Measurements from ENCODE around the gene GNG7.

GRCh38 chr19:2650515-2650914 is 52.0 kb downstream of the GNG7 start:
- no peak for TF ChIP-seq ATF6 (CRISPR knock-in tag; IDR thresholded peaks at IDR 0.05)
- TF ChIP-seq MLX (CRISPR knock-in tag; IDR thresholded peaks at IDR 0.05) = no peak
- no peak for TF ChIP-seq NFATC4 (CRISPR knock-in tag; IDR thresholded peaks at IDR 0.05)
- no peak for TF ChIP-seq ZBTB43 (CRISPR knock-in tag; IDR thresholded peaks at IDR 0.05)
- no peak for TF ChIP-seq NR3C1 (CRISPR knock-in tag; conservative IDR thresholded peaks at IDR 0.05; ENCODE audit: low read depth)
- TF ChIP-seq TEAD4 (CRISPR knock-in tag; IDR thresholded peaks at IDR 0.05) = no peak
- TF ChIP-seq SMAD3 (CRISPR knock-in tag; IDR thresholded peaks at IDR 0.05; ENCODE audit: borderline replicate concordance) = no peak
- TF ChIP-seq ZNF396 (CRISPR knock-in tag; IDR thresholded peaks at IDR 0.05; ENCODE audit: borderline replicate concordance) = no peak
- no peak for TF ChIP-seq CTCF (IDR thresholded peaks at IDR 0.05)
- no peak for TF ChIP-seq JUN (CRISPR knock-in tag; IDR thresholded peaks at IDR 0.05)

All from WTC11 (cell line).